Measurements from ENCODE around the gene POLR2E. TPM values are rescaled to one million over a fixed set of nuclear protein-coding genes. Genes with fewer than 3 reads are reported as not detected.

POLR2E gene
- total and polyA plus RNA-seq, 9 of the 15 experiments (the other 6 are each of a cell fraction or from before 2014, with no cell fraction given) = 3.4 to 413 (median 244) TPM

GRCh38 chr19:1082165-1082927, 12.8 kb downstream of the POLR2E start (continued):
- TF ChIP-seq HOMEZ (CRISPR knock-in tag; IDR thresholded peaks at IDR 0.05) = no peak
- TF ChIP-seq ZBTB49 (CRISPR knock-in tag; IDR thresholded peaks at IDR 0.05; ENCODE audit: borderline replicate concordance) = no peak
- no peak for TF ChIP-seq EWSR1 (IDR thresholded peaks at IDR 0.05; ENCODE audit: borderline replicate concordance, low read depth, partially characterized antibody)
- TF ChIP-seq ZNF408 (CRISPR knock-in tag; IDR thresholded peaks at IDR 0.05; ENCODE audit: low read depth) = no peak
- no peak for TF ChIP-seq LEF1 (IDR thresholded peaks at IDR 0.05)
- peak; percentile 82; the same call in 1 of the 2 replicates for TF ChIP-seq HDGF (IDR thresholded peaks at IDR 0.05)
- peak; percentile 71 for TF ChIP-seq USF2 (CRISPR knock-in tag; IDR thresholded peaks at IDR 0.05)
- TF ChIP-seq CUX1 (CRISPR knock-in tag; IDR thresholded peaks at IDR 0.05) = no peak
- no peak for TF ChIP-seq ZNF561 (CRISPR knock-in tag; conservative IDR thresholded peaks at IDR 0.05)
- TF ChIP-seq CEBPG (CRISPR knock-in tag; IDR thresholded peaks at IDR 0.05) = peak; percentile 23; the same call in 1 of the 2 replicates
- no peak for TF ChIP-seq CEBPG (tag; conservative IDR thresholded peaks at IDR 0.05 in 1 of 2, IDR thresholded peaks at IDR 0.05 in 1 of 2)
- TF ChIP-seq TOE1 (IDR thresholded peaks at IDR 0.05; ENCODE audit: borderline replicate concordance) = no peak
- 0 out of 2 replicates have a peak, but pooled peaks have one; percentile 33 for TF ChIP-seq TOE1 (CRISPR knock-in tag; IDR thresholded peaks at IDR 0.05; ENCODE audit: borderline replicate concordance, low read depth)
- no peak for TF ChIP-seq HDAC6 (IDR thresholded peaks at IDR 0.05; ENCODE audit: low read depth, low read length)
- peak in 1 of 2 experiments; percentile 19; a peak in 1 of 4 replicates for TF ChIP-seq FOXK2 (conservative IDR thresholded peaks at IDR 0.05 in 1 of 2, IDR thresholded peaks at IDR 0.05 in 1 of 2; ENCODE audit: low read depth in 2 of 2)
- no peak for TF ChIP-seq C11orf30 (IDR thresholded peaks at IDR 0.05; ENCODE audit: low read depth)
- TF ChIP-seq CEBPB (tag; IDR thresholded peaks at IDR 0.05) = no peak

Data from K562 (cell line).